GM19395 (cell line): ENCODE data around the gene KCTD2.
"Not testable (repeated sequence)": the region's sequence is repeated elsewhere in the genome, so short reads cannot be mapped to it uniquely, and the experiment has no call there.

Experiments
- ATAC-seq: cut with Tn5 transposase; IDR thresholded peaks from one replicate; pipeline ENCODE4 v1.9.1; 2021; ENCODE audit warnings: mild to moderate bottlenecking, moderate library complexity; ENCODE audit not compliant: unreplicated experiment

KCTD2 gene

GRCh38 chr17:75049057-75049456 is 2.0 kb downstream of the KCTD2 start:
- no peak for ATAC-seq

DNA sequence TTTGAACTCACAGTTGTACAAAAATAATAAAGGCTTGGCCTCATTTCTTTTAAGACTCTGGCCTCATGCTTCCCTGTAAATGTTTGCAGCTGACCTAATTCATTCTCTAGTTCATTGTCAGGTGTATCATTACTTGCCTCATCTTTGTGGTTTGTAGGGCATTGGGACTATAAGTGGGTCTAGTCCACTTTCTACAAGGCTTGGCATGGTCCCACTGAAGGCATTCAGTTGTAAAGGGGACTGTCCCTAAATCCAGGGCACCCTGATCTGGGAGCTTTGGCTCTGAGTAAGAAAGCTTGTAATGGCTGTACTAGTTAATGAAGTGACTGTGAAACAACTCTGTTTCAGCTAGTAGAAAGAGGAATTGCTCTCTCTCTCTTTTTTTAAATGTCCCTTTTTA is 2.7 kb downstream of the KCTD2 start:
- no peak for ATAC-seq

- ATAC-seq = no peak
Observed at GRCh38 chr17:75051941-75052340, 4.9 kb downstream of the KCTD2 start.

- ATAC-seq = no peak
Observed at GRCh38 chr17:75059369-75060345, 12.6 kb downstream of the KCTD2 start.

GRCh38 chr17:75060434-75061054 is 13.5 kb downstream of the KCTD2 start:
- no peak for ATAC-seq

DNA sequence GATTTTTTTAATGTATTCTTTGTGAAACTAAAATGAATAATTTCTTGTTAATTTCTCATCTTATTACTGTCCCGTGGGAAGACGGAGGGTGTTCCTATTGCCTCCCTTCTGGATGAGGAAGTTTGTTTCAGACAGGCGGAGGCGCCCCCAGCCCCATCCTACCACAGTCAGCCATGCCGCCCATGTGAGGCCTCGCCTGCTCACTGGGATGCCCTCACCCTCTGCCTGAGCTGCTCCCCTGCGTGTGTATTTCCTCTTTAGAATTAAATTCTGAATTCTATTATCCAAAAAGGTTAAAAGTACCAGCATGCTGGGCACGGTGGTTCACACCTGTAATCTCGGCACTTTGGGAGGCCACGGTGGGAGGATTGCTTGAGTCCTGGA is 14.0 kb downstream of the KCTD2 start:
- ATAC-seq = no peak

DNA sequence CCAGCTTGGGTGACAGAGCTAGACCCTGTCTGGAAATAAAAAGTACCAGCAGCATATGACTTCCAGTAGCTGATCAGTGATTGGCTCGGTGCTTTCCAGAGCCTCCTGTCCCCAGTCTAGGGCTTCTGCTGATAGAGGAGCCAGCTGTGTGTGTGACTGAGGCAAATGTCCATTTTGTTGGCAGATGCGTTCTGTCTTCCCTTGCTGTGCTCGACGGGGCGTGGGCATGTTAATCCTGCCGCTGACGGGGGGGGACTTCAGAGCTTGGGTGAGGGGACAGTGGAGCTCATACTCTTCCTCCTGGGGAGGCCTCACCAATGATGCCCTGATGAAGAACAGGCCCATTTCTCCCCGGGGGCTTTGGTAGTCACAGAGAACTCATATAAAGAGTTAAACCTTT is 14.6 kb downstream of the KCTD2 start:
- ATAC-seq = no peak

DNA sequence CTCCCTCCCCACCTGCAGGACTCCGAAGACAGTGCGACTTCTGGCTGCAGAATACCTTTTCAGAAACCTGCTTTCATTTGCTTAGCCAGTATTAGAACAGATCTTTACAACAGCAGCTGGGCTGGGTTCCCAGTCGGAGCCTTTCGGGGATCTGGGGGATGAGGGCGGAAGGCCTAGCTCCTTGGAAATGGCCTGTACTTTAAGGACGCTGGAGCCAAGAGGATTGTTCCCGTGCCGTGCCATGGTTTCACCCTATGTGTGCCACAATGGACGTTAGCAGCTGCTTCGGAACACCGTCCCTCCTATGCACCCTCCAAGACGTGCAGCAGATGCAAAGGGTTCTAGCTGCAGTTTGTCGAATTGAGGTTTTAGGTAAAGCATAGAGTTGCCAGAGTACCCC is 16.2 kb downstream of the KCTD2 start:
- no peak for ATAC-seq

DNA sequence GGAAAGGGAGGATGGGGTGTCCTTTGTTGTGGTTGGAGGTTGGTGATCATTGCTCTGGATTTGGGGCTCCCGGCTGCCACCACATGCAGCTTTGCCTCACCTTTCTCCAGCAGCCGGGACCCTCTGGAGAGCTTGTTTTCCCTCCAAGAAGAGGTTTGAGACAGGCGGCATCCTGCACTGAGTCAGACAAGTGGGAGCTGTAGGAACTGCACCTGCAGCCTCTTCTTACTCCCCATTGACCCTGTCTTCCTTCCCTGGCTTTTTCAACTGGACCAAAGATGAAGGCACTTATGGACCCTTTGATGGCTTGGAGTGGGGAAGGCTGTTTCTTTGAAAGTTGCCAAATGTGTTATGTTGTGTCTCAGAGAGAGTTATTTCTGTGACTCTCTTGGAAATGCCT is 16.6 kb downstream of the KCTD2 start:
- no peak for ATAC-seq

- no peak for ATAC-seq
Observed at GRCh38 chr17:75064040-75064439, 17.0 kb downstream of the KCTD2 start.

- ATAC-seq = no peak
Observed at GRCh38 chr17:75064460-75064859, 17.4 kb downstream of the KCTD2 start.

DNA sequence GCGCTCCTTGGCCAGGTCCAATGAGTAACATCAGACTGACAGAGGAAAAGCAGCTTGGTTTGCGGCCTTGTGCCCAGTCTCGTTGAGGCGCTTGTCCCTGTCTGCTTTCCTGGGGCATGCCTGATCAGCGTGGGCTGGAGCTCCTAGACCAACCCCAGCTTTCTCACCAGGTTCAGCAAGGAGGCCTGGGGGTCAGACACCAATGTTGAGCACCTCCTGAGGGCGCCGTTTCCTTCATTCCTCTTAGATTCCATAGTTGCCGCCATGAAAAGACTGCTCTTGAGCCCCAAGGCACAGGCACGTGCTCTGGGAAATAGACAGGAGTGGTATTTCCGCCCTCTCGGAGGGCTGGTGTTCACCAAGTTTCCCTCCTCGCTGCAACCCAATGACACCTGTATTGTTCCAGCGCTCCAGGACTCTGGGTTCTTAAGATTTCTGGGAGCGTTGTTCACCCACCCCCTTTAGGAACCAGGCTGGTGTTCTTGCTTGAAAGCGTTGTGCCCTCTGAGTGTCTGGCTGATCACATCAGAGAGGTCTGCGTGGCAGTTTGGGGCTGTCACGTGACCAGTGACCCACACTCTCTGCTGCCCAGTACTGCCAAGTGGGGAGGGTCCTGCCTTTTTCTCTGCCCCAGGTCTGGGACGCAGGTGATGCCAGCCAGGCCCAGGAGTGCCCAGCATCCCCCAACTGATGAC is 18.0 kb downstream of the KCTD2 start:
- no peak for ATAC-seq

GRCh38 chr17:75065562-75066151 is 18.6 kb downstream of the KCTD2 start:
- ATAC-seq = no peak

GRCh38 chr17:75067856-75068255 is 20.8 kb downstream of the KCTD2 start:
- no peak for ATAC-seq

- no peak for ATAC-seq
Observed at GRCh38 chr17:75068750-75069149, 21.7 kb downstream of the KCTD2 start.

GRCh38 chr17:75069783-75070182 is 22.8 kb downstream of the KCTD2 start:
- no peak for ATAC-seq

- not testable (repeated sequence) for ATAC-seq
Observed at GRCh38 chr17:75071478-75072271, 24.6 kb downstream of the KCTD2 start.

DNA sequence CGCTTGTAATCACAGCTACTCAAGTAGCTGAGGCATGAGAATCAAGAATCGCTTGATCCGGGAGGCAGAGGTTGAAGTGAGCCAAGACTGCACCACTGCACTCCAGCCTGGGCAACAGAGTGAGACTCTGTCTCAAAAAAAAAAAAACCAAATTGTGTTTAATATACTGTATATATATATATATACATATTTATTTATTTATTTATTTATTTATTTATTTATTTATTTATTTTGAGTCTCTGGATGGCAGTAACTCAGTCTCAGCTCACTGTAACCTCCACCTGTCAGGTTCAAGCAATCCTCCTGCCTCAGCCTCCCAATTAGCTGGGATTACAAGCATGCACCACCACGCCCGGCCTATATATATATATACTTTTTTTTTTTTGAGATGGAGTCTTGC is 25.9 kb downstream of the KCTD2 start:
- ATAC-seq = not testable (repeated sequence)

DNA sequence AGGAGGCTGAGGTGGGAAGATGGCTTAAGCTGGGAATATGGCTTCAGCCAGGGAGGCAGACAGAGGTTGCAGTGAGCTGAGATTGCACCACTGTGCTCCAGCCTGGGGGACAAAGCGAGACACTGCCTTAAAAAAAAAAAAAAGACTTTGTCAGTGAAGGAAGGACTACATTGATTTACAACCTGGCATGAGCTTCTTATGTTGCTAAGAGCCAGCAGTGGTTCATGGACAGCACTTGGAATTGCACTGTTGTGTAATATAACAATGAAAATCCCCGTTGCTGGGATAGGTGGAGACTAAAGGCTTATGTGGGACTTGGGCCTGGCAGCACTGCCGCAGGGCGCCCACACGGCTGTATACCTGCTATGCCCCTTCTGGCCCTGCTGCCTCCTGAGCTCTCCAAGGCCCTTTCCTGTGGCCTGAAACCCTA is 26.6 kb downstream of the KCTD2 start:
- ATAC-seq = no peak

DNA sequence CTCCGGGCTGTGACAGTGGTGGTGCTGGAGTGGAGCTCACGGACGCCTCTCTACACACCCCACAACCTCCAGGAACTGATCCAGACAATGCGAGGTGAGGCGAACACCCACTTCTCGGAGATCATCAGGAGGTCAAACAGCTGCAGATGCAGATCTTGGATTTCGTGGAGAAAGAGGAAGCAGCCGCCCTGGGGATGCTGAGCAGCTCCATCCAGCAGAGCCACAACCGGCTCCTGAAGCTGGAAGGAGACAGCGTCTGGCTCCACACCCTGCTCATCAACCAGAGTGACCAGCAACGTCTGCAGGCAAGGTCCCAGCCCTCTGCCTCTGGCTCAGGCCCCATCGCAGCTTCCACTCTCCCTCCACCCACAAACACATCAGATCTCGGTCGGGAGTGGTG is 27.5 kb downstream of the KCTD2 start:
- no peak for ATAC-seq
